HG03342 (cell line): ENCODE results near the gene GEMIN8.

Source experiments
- ATAC-seq: cut with Tn5 transposase; IDR thresholded peaks from one replicate; pipeline ENCODE4 v1.9.1; 2021; ENCODE audit warnings: mild to moderate bottlenecking, moderate library complexity; ENCODE audit not compliant: unreplicated experiment

GEMIN8 gene

GRCh38 chrX:14029425-14030173 lies at the start of gene GEMIN8:
Gene GEMIN8, minus strand, starts transcription at chrX:14029892. Its CDS starts 8,414 bp downstream, at chrX:14021478.
- ATAC-seq, result peak; percentile 85

GRCh38 chrX:14076639-14077038 lies 46.9 kb upstream of the GEMIN8 start:
- no peak for ATAC-seq

GRCh38 chrX:14073556-14073955 lies 43.9 kb upstream of the GEMIN8 start:
- no peak for ATAC-seq

- no peak for ATAC-seq
These were observed 43.4 kb upstream of the GEMIN8 start for GRCh38 chrX:14073071-14073470.

- ATAC-seq, result no peak
These were observed 36.1 kb upstream of the GEMIN8 start for GRCh38 chrX:14065800-14066199.

- ATAC-seq, result no peak
These were observed 35.1 kb upstream of the GEMIN8 start for GRCh38 chrX:14064626-14065432.

- no peak for ATAC-seq
These were observed 32.8 kb upstream of the GEMIN8 start for GRCh38 chrX:14062524-14062923.

GRCh38 chrX:14056206-14056605 lies 26.5 kb upstream of the GEMIN8 start:
- no peak for ATAC-seq

GRCh38 chrX:14051416-14051815 lies 21.7 kb upstream of the GEMIN8 start:
- no peak for ATAC-seq

- ATAC-seq, result no peak
These were observed 21.0 kb upstream of the GEMIN8 start for GRCh38 chrX:14050709-14051108.

GRCh38 chrX:14043209-14043608 lies 13.5 kb upstream of the GEMIN8 start:
- no peak for ATAC-seq

- peak; percentile 90 for ATAC-seq
These were observed 9.7 kb upstream of the GEMIN8 start for GRCh38 chrX:14039344-14039743.

- no peak for ATAC-seq
These were observed 8.8 kb upstream of the GEMIN8 start for GRCh38 chrX:14038375-14039085.

GRCh38 chrX:14032406-14032805 lies 2.7 kb upstream of the GEMIN8 start:
- ATAC-seq, result no peak

GRCh38 chrX:14030174-14030530 lies 460 bp upstream of the GEMIN8 start:
- ATAC-seq, result no peak

- ATAC-seq, result no peak
These were observed 660 bp downstream of the GEMIN8 start for GRCh38 chrX:14029039-14029424.

- ATAC-seq, result no peak
These were observed 1.2 kb downstream of the GEMIN8 start for GRCh38 chrX:14028473-14028872.

- peak; percentile 44 for ATAC-seq
These were observed 2.1 kb downstream of the GEMIN8 start for GRCh38 chrX:14027511-14028019.

- ATAC-seq, result no peak
These were observed 2.7 kb downstream of the GEMIN8 start for GRCh38 chrX:14027036-14027435.

- no peak for ATAC-seq
These were observed 3.6 kb downstream of the GEMIN8 start for GRCh38 chrX:14026121-14026520.

- no peak for ATAC-seq
These were observed 7.7 kb downstream of the GEMIN8 start for GRCh38 chrX:14022019-14022418.
